ENCODE results near the gene CFAP47. TPM values are rescaled to one million over a fixed set of nuclear protein-coding genes. Genes with fewer than 3 reads are reported as not detected.

CFAP47 gene
- total and polyA plus RNA-seq, 9 of the 15 experiments (the other 6 are each of a cell fraction or from before 2014, with no cell fraction given): 0.06 to 0.29 (median 0.13) TPM

DNA sequence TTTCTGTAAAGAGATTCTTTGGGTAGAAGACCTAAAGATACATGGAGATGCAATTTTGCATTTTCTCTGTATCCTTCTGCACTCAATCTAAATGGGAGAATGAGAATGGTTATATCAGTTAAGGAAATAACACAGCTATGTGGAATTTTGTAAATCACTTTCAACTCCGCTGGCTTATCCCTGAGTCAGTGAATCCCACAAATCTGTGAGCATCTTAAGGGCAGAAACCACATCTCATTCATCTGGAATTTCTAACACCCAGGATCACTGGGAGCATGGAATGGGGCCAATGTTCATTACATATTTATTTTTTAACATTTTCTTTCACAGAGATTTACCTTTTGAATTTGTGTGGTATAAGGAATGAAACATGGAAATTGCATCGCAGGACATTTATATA is 167.8 kb downstream of the CFAP47 start:
- no TSS peak for BruUV-seq (replicated peaks)
- H2AFZ ChIP-seq (ENCODE audit: low read depth, low read length): no peak overlapping the region
- no peak overlapping the region for H3K9ac ChIP-seq (ENCODE audit: insufficient read depth in 1 of 2, low read depth in 2 of 2, low read length in 2 of 2)
- POLR2A ChIA-PET: no interaction called here
- H3K27ac ChIP-seq (ENCODE audit: extremely low read depth, low read depth, low read length): no peak overlapping the region
- H3K27me3 ChIP-seq (ENCODE audit: control insufficient read depth in 2 of 2, insufficient read depth in 2 of 2, low read length in 2 of 2): no peaks in the 10 kb centered on the region
- no peaks in the 10 kb centered on the region for H3K4me1 ChIP-seq (replicated peaks in 1 of 2; ENCODE audit: control insufficient read depth in 2 of 2, insufficient read depth in 2 of 2, low read length in 2 of 2)
- H3K4me2 ChIP-seq (ENCODE audit: insufficient read depth, low read length): no peak overlapping the region
- intact Hi-C loops (cut with micrococcal nuclease): no loop called here
- H3K9me1 ChIP-seq (ENCODE audit: control insufficient read depth, insufficient read depth, low read length): no peaks in the 10 kb centered on the region
- no peaks in the 10 kb centered on the region for H4K20me1 ChIP-seq (replicated peaks; ENCODE audit: control insufficient read depth, insufficient read depth, low read length)
- H3K9me3 ChIP-seq (replicated peaks; ENCODE audit: control insufficient read depth, insufficient read depth, low read depth, low read length): no peaks in the 10 kb centered on the region
- 0% methylated on average over 2 of the region's 2 CpGs for WGBS (ENCODE audit: insufficient coverage, low coverage, missing lambda C conversion rate)
- DNase-seq (ENCODE audit: extremely low read depth in 1 of 4, low spot score in 3 of 4) (no peak), ATAC-seq (no peak), FAIRE-seq (no peak)
- H3K4me3 ChIP-seq: no peak overlapping the region
- no peaks in the 10 kb centered on the region for H3K79me2 ChIP-seq (ENCODE audit: control insufficient read depth, insufficient read depth, low read length)
- CTCF ChIA-PET (ENCODE audit: low intra/inter-chr PET ratio): no interaction called here
- in situ Hi-C loops (cut with MboI): no loop called here
- no peaks in the 10 kb centered on the region for H3K36me3 ChIP-seq (ENCODE audit: control insufficient read depth, insufficient read depth, low read length)
- TF ChIP-seq, protein P1, sequence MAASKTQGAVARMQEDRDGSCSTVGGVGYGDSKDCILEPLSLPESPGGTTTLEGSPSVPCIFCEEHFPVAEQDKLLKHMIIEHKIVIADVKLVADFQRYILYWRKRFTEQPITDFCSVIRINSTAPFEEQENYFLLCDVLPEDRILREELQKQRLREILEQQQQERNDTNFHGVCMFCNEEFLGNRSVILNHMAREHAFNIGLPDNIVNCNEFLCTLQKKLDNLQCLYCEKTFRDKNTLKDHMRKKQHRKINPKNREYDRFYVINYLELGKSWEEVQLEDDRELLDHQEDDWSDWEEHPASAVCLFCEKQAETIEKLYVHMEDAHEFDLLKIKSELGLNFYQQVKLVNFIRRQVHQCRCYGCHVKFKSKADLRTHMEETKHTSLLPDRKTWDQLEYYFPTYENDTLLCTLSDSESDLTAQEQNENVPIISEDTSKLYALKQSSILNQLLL (CRISPR knock-in tag; IDR thresholded peaks at IDR 0.05; ENCODE audit: borderline replicate concordance): no peak
- no peak for TF ChIP-seq KAT8 (IDR thresholded peaks at IDR 0.05; ENCODE audit: low read depth)
- no peak for TF ChIP-seq SRSF3 (IDR thresholded peaks at IDR 0.05; ENCODE audit: insufficient read depth, low read length)
- TF ChIP-seq ZNF449 (CRISPR knock-in tag; IDR thresholded peaks at IDR 0.05): no peak
- TF ChIP-seq SNRNP70 (optimal IDR thresholded peaks at IDR 0.05; ENCODE audit: low read depth, low read length): no peak
- TF ChIP-seq ZNF707 (CRISPR knock-in tag; conservative IDR thresholded peaks at IDR 0.05): no peak
- no peak for TF ChIP-seq NEUROD1 (IDR thresholded peaks at IDR 0.05; ENCODE audit: borderline replicate concordance, low read depth, low read length, partially characterized antibody)
- no peak for TF ChIP-seq CHD7 (IDR thresholded peaks at IDR 0.05; ENCODE audit: low read depth, low read length)

Data from K562 (cell line).